ENCODE results near the gene ZNF687. TPM values are rescaled to one million over a fixed set of nuclear protein-coding genes. Genes with fewer than 3 reads are reported as not detected.
A peak's percentile ranks its signal among the peaks of the same experiment; 100 is the strongest.

The ZNF687 gene
- polyA plus RNA-seq, 1 of the 3 experiments (the other 2 are of a cell fraction), result 15.8 TPM

GRCh38 chr1:151284013-151284577, 2.0 kb downstream of the ZNF687 start:
- POLR2A ChIA-PET, result interaction anchor here (0.6 to 1.1 kb wide), 2 partner anchors 116 to 419 kb away, joined by 3 to 4 read pairs; partner anchors contain the start of gene PSMB4
- H3K9me3 ChIP-seq, result no peaks in the 10 kb centered on the region
- H3K9ac ChIP-seq, result no peak overlapping the region
- WGBS (ENCODE audit: low lambda C conversion rate), result 68% methylated on average over 2 of the region's 2 CpGs
- H3K27me3 ChIP-seq (ENCODE audit: insufficient read depth), result no peaks in the 10 kb centered on the region
- no peak overlapping the region for H3K27ac ChIP-seq (ENCODE audit: low read depth in 2 of 2, low read length in 1 of 2)
- H3K9me2 ChIP-seq, result no peaks in the 10 kb centered on the region
- no peak overlapping the region for H3K4me3 ChIP-seq (ENCODE audit: low read depth in 2 of 2, low read length in 1 of 2)
- H3K4me1 ChIP-seq (ENCODE audit: control insufficient read depth in 1 of 2, insufficient read depth in 2 of 2, low read depth in 1 of 2, low read length in 1 of 2), result peaks cover 0 to 14% of the 10 kb centered on the region in 2 experiments; a peak in 1 of 4 replicates
- H4K20me1 ChIP-seq (ENCODE audit: insufficient read depth), result 0 out of 2 replicates have a peak, but pooled peaks cover 4% of the 10 kb centered on the region
- CTCF ChIA-PET, result interaction anchor here (0.8 to 5.7 kb wide), 6 partner anchors 9 to 72 kb away, joined by 3 to 36 read pairs (median 3); no protein-coding TSS in a partner anchor
- TF ChIP-seq NFIC (IDR thresholded peaks at IDR 0.05; ENCODE audit: borderline replicate concordance), result no peak
- TF ChIP-seq EP300 (IDR thresholded peaks at IDR 0.05; ENCODE audit: borderline replicate concordance in 1 of 2, low read depth in 1 of 2, low read length in 1 of 2), result no peak
- TF ChIP-seq RCOR1 (IDR thresholded peaks at IDR 0.05; ENCODE audit: low read length), result no peak
- no peak for TF ChIP-seq USF1 (IDR thresholded peaks at IDR 0.05; ENCODE audit: borderline replicate concordance, low read depth)
- no peak for TF ChIP-seq YY1 (IDR thresholded peaks at IDR 0.05; ENCODE audit: low read depth)
- no peak for TF ChIP-seq SIN3A (IDR thresholded peaks at IDR 0.05; ENCODE audit: borderline replicate concordance, low read depth, low read length)
- no peak for TF ChIP-seq RXRA (IDR thresholded peaks at IDR 0.05; ENCODE audit: borderline replicate concordance, low read depth)
- no peak for TF ChIP-seq FOXJ3 (CRISPR knock-in tag; IDR thresholded peaks at IDR 0.05)
- TF ChIP-seq GABPA (IDR thresholded peaks at IDR 0.05; ENCODE audit: low read depth), result no peak
- TF ChIP-seq CHD2 (IDR thresholded peaks at IDR 0.05; ENCODE audit: low read length, partially characterized antibody), result no peak
- TF ChIP-seq RAD21 (IDR thresholded peaks at IDR 0.05; ENCODE audit: low read length), result no peak
- peaks cover 18 to 32% of the 10 kb centered on the region in 2 experiments for H3K36me3 ChIP-seq (replicated peaks in 1 of 2; ENCODE audit: control insufficient read depth in 1 of 2, insufficient read depth in 2 of 2, low read length in 1 of 2)
- H2AFZ ChIP-seq (ENCODE audit: low read depth), result no peak overlapping the region
- H3F3A ChIP-seq (replicated peaks; ENCODE audit: insufficient read depth), result peaks cover 4% of the 10 kb centered on the region
- H3K4me2 ChIP-seq, result peak overlapping the region; percentile 100
- DNase-seq, result no peak
- H3K79me2 ChIP-seq (ENCODE audit: insufficient read depth), result peaks cover 54% of the 10 kb centered on the region

GRCh38 chr1:151286619-151287340, 4.7 kb downstream of the ZNF687 start:
- CTCF ChIA-PET, result interaction anchor here (1.0 to 5.7 kb wide), 3 partner anchors 9 to 54 kb away, joined by 3 to 28 read pairs (median 5); no protein-coding TSS in a partner anchor
- Histone ChIP-seq H3K4me3 (ENCODE audit: low read depth in 2 of 2, low read length in 1 of 2) (no peak overlapping the region), H3K4me2 (no peak overlapping the region), H3K4me1 (ENCODE audit: control insufficient read depth in 1 of 2, insufficient read depth in 2 of 2, low read depth in 1 of 2, low read length in 1 of 2) (peaks cover 0 to 14% of the 10 kb centered on the region in 2 experiments; a peak in 1 of 4 replicates), H3K79me2 (ENCODE audit: insufficient read depth) (peaks cover 55% of the 10 kb centered on the region), H4K20me1 (ENCODE audit: insufficient read depth) (0 out of 2 replicates have a peak, but pooled peaks cover 4% of the 10 kb centered on the region), H3F3A (replicated peaks; ENCODE audit: insufficient read depth) (no peaks in the 10 kb centered on the region), H3K9me2 (no peaks in the 10 kb centered on the region), H3K27ac (ENCODE audit: low read depth in 2 of 2, low read length in 1 of 2) (no peak overlapping the region), H3K27me3 (ENCODE audit: insufficient read depth) (no peaks in the 10 kb centered on the region), H2AFZ (ENCODE audit: low read depth) (no peak overlapping the region), H3K9ac (no peak overlapping the region), H3K36me3 (replicated peaks in 1 of 2; ENCODE audit: control insufficient read depth in 1 of 2, insufficient read depth in 2 of 2, low read length in 1 of 2) (peaks cover 18 to 55% of the 10 kb centered on the region in 2 experiments), H3K9me3 (no peaks in the 10 kb centered on the region)
- POLR2A ChIA-PET, result no interaction called here
- whole genome bisulfite sequencing (ENCODE audit: low lambda C conversion rate), result 87% methylated on average over 7 of the region's 10 CpGs
- DNase-seq, result no peak
- TF ChIP-seq RCOR1 (IDR thresholded peaks at IDR 0.05; ENCODE audit: low read length) (no peak), GATA2 (CRISPR knock-in tag; IDR thresholded peaks at IDR 0.05) (no peak), NFIC (IDR thresholded peaks at IDR 0.05; ENCODE audit: borderline replicate concordance) (no peak), TCF12 (IDR thresholded peaks at IDR 0.05) (no peak), MEF2A (IDR thresholded peaks at IDR 0.05; ENCODE audit: borderline replicate concordance, low read depth) (no peak), CTCF (IDR thresholded peaks at IDR 0.05) (no peak), USF2 (IDR thresholded peaks at IDR 0.05; ENCODE audit: borderline replicate concordance, low read depth, low read length) (no peak), YY1 (IDR thresholded peaks at IDR 0.05; ENCODE audit: low read depth) (no peak), SIN3A (IDR thresholded peaks at IDR 0.05; ENCODE audit: borderline replicate concordance, low read depth, low read length) (no peak), TAF1 (IDR thresholded peaks at IDR 0.05; ENCODE audit: borderline replicate concordance, low read depth, low read length) (no peak), CHD2 (IDR thresholded peaks at IDR 0.05; ENCODE audit: low read length, partially characterized antibody) (no peak), IRF3 (IDR thresholded peaks at IDR 0.05; ENCODE audit: low read depth, low read length) (no peak), NRF1 (IDR thresholded peaks at IDR 0.05; ENCODE audit: low read depth, low read length) (no peak), RAD21 (IDR thresholded peaks at IDR 0.05; ENCODE audit: low read length) (no peak), FOSL2 (IDR thresholded peaks at IDR 0.05; ENCODE audit: borderline replicate concordance, low read depth) (no peak)
